NCI-H1092 treated with DMSO at 0.1 percent for 48 hours (cell line): ENCODE data around the gene P4HA2.

Experiments
- DNase-seq: peaks from one replicate; lab custom pipeline; 2025; lab: John Stamatoyannopoulos, UW

Gene P4HA2

GRCh38 chr5:132223861-132224260 is 3.8 kb downstream of the P4HA2 start:
- no peak for DNase-seq

GRCh38 chr5:132222649-132223038 is 5.0 kb downstream of the P4HA2 start:
- DNase-seq: no peak

GRCh38 chr5:132221781-132222648 is 5.6 kb downstream of the P4HA2 start:
- DNase-seq: no peak

GRCh38 chr5:132220491-132220890 is 7.2 kb downstream of the P4HA2 start:
- DNase-seq: no peak

- no peak for DNase-seq
Observed at GRCh38 chr5:132219981-132220380, 7.7 kb downstream of the P4HA2 start.

- DNase-seq: no peak
Observed at GRCh38 chr5:132219289-132219970, 8.2 kb downstream of the P4HA2 start.

- no peak for DNase-seq
Observed at GRCh38 chr5:132218321-132218720, 9.3 kb downstream of the P4HA2 start.

GRCh38 chr5:132215329-132215728 is 12.3 kb downstream of the P4HA2 start:
- no peak for DNase-seq

GRCh38 chr5:132214491-132214890 is 13.2 kb downstream of the P4HA2 start:
- no peak for DNase-seq

- no peak for DNase-seq
Observed at GRCh38 chr5:132213666-132214065, 14.0 kb downstream of the P4HA2 start.

- no peak for DNase-seq
Observed at GRCh38 chr5:132211787-132212186, 15.9 kb downstream of the P4HA2 start.

GRCh38 chr5:132210944-132211343 is 16.7 kb downstream of the P4HA2 start:
- no peak for DNase-seq

GRCh38 chr5:132209901-132210545 is 17.6 kb downstream of the P4HA2 start:
- DNase-seq: no peak

GRCh38 chr5:132209131-132209530 is 18.5 kb downstream of the P4HA2 start:
- DNase-seq: no peak

- DNase-seq: no peak
Observed at GRCh38 chr5:132207778-132208177, 19.9 kb downstream of the P4HA2 start.

- DNase-seq: no peak
Observed at GRCh38 chr5:132206782-132207181, 20.9 kb downstream of the P4HA2 start.

- DNase-seq: peak; percentile 24
Observed at GRCh38 chr5:132205385-132206125, 22.1 kb downstream of the P4HA2 start.

- DNase-seq: no peak
Observed at GRCh38 chr5:132204371-132205135, 23.1 kb downstream of the P4HA2 start.

GRCh38 chr5:132203916-132204315 is 23.7 kb downstream of the P4HA2 start:
- no peak for DNase-seq

GRCh38 chr5:132203464-132203818 is 24.2 kb downstream of the P4HA2 start:
- no peak for DNase-seq

GRCh38 chr5:132202711-132203463 is 24.8 kb downstream of the P4HA2 start:
- DNase-seq: no peak
